ENCODE results near the gene FBP1. TPM values are rescaled to one million over a fixed set of nuclear protein-coding genes. Genes with fewer than 3 reads are reported as not detected.

Gene FBP1
- total RNA-seq = 0.39 TPM in 1 of 2 replicates, not detected in the other

DNA sequence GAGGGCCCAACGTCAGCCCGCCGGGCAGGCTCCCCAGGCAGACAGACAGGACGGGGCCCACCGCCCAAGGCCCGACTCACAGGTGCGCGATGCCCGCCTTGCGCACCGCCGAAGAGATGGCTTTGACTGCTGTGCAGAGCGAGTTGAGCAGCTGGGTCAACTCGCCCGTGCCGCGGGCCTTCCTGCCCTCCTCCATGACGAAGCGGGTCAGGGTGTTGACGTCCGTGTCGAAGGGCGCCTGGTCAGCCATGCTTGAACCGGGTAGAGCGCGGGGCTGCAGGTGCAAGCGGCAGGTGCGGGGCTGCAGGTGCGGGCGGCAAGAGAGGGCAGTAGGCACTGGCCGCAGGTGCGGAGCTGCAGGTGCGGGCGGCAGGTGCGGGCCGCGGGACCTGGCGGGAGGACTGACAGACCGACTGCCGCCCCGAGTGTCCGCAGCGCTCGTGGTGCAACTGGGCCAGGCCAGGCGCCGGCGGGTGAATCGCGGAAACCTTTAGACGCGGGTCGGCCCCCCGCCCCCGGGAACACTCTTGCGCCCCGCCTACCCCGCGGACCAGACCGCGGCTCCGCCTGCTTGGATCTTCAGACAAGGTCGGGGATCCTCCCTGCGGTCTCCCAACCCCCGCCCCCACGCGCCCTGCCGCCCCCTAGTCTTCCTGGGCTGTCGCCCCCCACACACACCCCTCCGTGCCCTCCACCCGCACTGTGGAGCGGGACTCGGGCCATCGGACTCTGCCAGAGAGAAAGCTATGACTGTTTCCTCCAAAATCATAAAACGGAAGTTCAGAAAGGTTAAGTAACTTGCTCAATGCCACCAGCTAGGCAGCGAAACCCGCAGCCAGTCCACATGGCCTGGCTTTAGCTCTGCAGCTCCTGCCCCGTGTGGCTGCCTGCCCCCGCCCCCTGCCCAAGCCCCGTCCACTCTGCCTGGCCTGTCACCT, at the start of gene FBP1:
TSS of gene FBP1 (minus strand) at position 458 of the 938 bp plus-strand sequence. CDS start at position 250, 208 bp downstream.
- Mint-ChIP-seq H3K27me3 (ENCODE audit: insufficient read depth) (peaks cover 35% of the 10 kb centered on the region), H3K4me3 (peak within 1 kb of the TSS; percentile 85), H3K36me3 (ENCODE audit: low read depth) (no peaks in the 10 kb centered on the region), H3K27ac (peak within 1 kb of the TSS; percentile 55), H3K9me3 (no peaks in the 10 kb centered on the region), H3K4me1 (ENCODE audit: low read depth) (peaks cover 16% of the 10 kb centered on the region)
- intact Hi-C loops (cut with micrococcal nuclease) = no loop called here
- DNase-seq (ENCODE audit: low spot score) = peak; percentile 11

- Mint-ChIP-seq H3K9me3 (no peaks in the 10 kb centered on the region), H3K36me3 (ENCODE audit: low read depth) (no peaks in the 10 kb centered on the region), H3K4me3 (no peak overlapping the region), H3K27me3 (ENCODE audit: insufficient read depth) (peaks cover 19% of the 10 kb centered on the region), H3K27ac (no peak overlapping the region), H3K4me1 (ENCODE audit: low read depth) (no peaks in the 10 kb centered on the region)
- intact Hi-C loops (cut with micrococcal nuclease) = loop anchor here (10.0 kb wide), 2 partner anchors 97 to 1527 kb away; no protein-coding TSS in a partner anchor
- no peak for DNase-seq (ENCODE audit: low spot score)
These were observed 48.1 kb upstream of the FBP1 start for GRCh38 chr9:94687451-94687850.

DNA sequence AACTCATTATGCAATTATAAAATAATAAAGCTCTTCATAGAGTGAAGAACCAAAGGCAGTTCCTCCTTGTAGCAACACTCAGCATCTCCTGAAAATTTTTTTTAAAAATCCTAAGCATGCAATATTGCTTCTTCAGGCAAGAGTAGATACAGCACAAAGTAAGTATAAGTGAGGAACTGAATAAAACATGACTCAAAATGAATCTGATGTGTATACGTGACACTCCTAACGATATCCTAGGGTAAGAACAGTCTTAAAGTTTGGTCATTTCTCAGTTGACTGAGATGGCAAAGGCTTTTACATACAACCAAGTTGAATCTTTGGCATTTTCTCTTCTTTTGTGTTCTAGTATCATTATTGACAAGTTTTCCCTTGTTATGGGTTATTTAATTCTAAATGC, 46.0 kb upstream of the FBP1 start:
- H3K4me3 Mint-ChIP-seq = no peak overlapping the region
- no peaks in the 10 kb centered on the region for H3K36me3 Mint-ChIP-seq (ENCODE audit: low read depth)
- no peak overlapping the region for H3K27ac Mint-ChIP-seq
- H3K9me3 Mint-ChIP-seq = no peaks in the 10 kb centered on the region
- intact Hi-C loops (cut with micrococcal nuclease) = loop anchor here (10.0 kb wide), 2 partner anchors 99 to 1529 kb away; no protein-coding TSS in a partner anchor
- DNase-seq (ENCODE audit: low spot score) = no peak
- peaks cover 22% of the 10 kb centered on the region for H3K27me3 Mint-ChIP-seq (ENCODE audit: insufficient read depth)
- H3K4me1 Mint-ChIP-seq (ENCODE audit: low read depth) = no peaks in the 10 kb centered on the region

DNA sequence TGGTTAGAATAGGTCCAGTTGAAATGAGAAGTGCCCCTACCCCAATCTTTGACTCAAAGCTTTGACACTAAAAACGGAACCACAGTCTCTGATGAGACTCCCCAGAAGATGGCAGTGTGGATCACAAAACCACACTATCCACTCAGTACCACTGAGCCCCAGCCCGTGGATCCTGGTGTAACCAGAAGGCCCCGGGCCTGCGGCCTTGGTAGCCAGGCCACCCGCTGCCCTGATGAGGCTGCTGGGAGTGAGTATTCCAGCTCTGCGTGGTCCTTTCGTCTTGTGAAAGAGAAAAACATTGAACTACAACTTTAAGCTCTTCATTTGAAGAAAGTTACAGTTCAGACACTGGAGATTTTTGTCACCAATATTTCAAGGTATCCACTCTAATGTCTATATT, 42.2 kb upstream of the FBP1 start:
- intact Hi-C loops (cut with micrococcal nuclease) = loop anchor here (1.0 to 10.0 kb wide), 6 partner anchors 103 to 1533 kb away; no protein-coding TSS in a partner anchor
- H3K9me3 Mint-ChIP-seq = no peaks in the 10 kb centered on the region
- H3K36me3 Mint-ChIP-seq (ENCODE audit: low read depth) = no peaks in the 10 kb centered on the region
- no peak overlapping the region for H3K4me3 Mint-ChIP-seq
- no peak overlapping the region for H3K27ac Mint-ChIP-seq
- peak; percentile 43 for DNase-seq (ENCODE audit: low spot score)
- H3K27me3 Mint-ChIP-seq (ENCODE audit: insufficient read depth) = peaks cover 27% of the 10 kb centered on the region
- no peaks in the 10 kb centered on the region for H3K4me1 Mint-ChIP-seq (ENCODE audit: low read depth)

DNA sequence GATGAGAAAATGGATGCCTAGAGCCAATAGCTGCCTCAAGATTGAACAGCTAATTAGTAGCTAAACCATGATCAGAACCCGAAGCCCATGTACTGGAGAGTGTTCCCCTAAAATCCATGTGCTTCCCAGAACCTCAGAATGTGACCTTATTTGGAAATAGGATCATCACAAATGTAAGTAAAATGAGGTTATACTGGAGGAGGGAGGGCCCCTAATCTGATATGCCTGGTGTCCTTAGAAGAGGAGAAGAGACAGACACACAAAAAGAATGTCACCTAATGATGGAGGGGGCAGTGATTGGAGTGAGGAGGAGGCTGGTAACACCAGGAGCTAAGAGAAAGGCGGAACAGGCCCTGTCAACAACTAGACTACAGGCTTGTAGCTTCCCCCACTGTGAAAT, 41.3 kb upstream of the FBP1 start:
- intact Hi-C loops (cut with micrococcal nuclease) = loop anchor here (1.0 to 10.0 kb wide), 6 partner anchors 104 to 1534 kb away; no protein-coding TSS in a partner anchor
- peaks cover 21% of the 10 kb centered on the region for H3K27me3 Mint-ChIP-seq (ENCODE audit: insufficient read depth)
- H3K9me3 Mint-ChIP-seq = no peaks in the 10 kb centered on the region
- no peak overlapping the region for H3K4me3 Mint-ChIP-seq
- no peak for DNase-seq (ENCODE audit: low spot score)
- no peak overlapping the region for H3K27ac Mint-ChIP-seq
- no peaks in the 10 kb centered on the region for H3K4me1 Mint-ChIP-seq (ENCODE audit: low read depth)
- no peaks in the 10 kb centered on the region for H3K36me3 Mint-ChIP-seq (ENCODE audit: low read depth)

DNA sequence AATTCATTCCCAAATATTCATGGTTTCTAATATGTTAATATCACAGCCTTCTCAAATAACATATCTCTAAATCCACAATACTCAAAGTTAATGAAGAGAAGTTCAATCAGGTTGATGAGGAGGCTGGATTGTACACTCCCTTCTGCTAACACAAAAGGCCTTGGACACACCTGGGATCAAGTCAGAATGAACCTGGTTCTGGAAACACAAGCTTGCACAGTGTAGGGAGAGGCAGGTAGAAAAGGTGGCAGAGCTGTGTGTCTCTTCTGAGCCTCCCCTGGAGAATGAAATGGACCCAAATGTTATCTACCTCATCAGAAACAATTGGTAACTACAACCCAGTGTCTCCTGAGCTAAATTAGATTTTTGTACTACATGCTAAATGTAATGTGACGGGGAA, 40.7 kb upstream of the FBP1 start:
- intact Hi-C loops (cut with micrococcal nuclease) = loop anchor here (10.0 kb wide), 2 partner anchors 105 to 1535 kb away; no protein-coding TSS in a partner anchor
- H3K9me3 Mint-ChIP-seq = no peaks in the 10 kb centered on the region
- H3K27me3 Mint-ChIP-seq (ENCODE audit: insufficient read depth) = peaks cover 18% of the 10 kb centered on the region
- H3K36me3 Mint-ChIP-seq (ENCODE audit: low read depth) = no peaks in the 10 kb centered on the region
- DNase-seq (ENCODE audit: low spot score) = no peak
- no peak overlapping the region for H3K4me3 Mint-ChIP-seq
- no peaks in the 10 kb centered on the region for H3K4me1 Mint-ChIP-seq (ENCODE audit: low read depth)
- no peak overlapping the region for H3K27ac Mint-ChIP-seq

DNA sequence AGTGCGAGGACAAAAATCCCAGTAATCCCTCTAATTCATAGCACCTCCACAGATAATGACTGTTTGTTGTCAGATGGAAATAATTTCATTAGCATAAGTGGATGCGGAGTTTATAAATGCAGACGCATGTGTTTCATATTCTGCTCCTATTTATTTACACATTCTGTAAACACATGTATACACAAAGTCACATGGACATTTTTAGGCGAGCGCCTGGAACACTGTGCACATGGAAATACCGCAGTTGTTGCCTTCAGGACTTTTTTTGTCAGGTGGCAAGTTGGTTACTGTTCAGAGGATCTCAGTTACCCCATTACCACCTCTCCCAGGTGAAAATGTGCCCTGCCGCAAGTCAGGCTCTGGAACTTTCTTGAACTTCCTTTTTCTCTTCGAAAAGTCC, 40.3 kb upstream of the FBP1 start:
- Mint-ChIP-seq H3K4me1 (ENCODE audit: low read depth) (no peaks in the 10 kb centered on the region), H3K9me3 (no peaks in the 10 kb centered on the region), H3K27me3 (ENCODE audit: insufficient read depth) (peaks cover 18% of the 10 kb centered on the region), H3K4me3 (no peak overlapping the region), H3K36me3 (ENCODE audit: low read depth) (no peaks in the 10 kb centered on the region), H3K27ac (no peak overlapping the region)
- intact Hi-C loops (cut with micrococcal nuclease) = no loop called here
- no peak for DNase-seq (ENCODE audit: low spot score)

DNA sequence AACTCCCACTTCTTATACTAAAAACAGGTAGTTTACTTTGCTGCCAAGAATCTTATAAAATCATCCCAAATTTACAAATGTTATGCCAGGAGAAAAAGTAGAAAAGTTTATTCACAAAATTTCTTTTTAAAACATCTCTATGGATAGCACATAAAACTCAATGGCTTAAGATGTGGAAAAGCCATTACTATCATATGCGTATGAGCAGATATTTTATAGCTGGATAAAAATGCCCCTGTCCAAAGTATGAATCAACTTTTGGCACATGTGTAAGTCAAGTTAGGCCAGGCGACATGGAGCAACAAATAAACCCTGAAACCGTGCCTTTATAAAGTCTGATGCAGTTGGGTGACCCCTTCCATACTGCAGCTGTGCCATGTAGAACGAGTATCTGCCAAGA, 38.6 kb upstream of the FBP1 start:
- DNase-seq (ENCODE audit: low spot score) = no peak
- H3K4me3 Mint-ChIP-seq = no peak overlapping the region
- H3K27ac Mint-ChIP-seq = no peak overlapping the region
- no peaks in the 10 kb centered on the region for H3K36me3 Mint-ChIP-seq (ENCODE audit: low read depth)
- H3K27me3 Mint-ChIP-seq (ENCODE audit: insufficient read depth) = peaks cover 18% of the 10 kb centered on the region
- intact Hi-C loops (cut with micrococcal nuclease) = no loop called here
- H3K4me1 Mint-ChIP-seq (ENCODE audit: low read depth) = no peaks in the 10 kb centered on the region
- no peaks in the 10 kb centered on the region for H3K9me3 Mint-ChIP-seq

GRCh38 chr9:94676446-94677131, 37.3 kb upstream of the FBP1 start:
- DNase-seq (ENCODE audit: low spot score) = no peak
- Mint-ChIP-seq H3K27ac (no peak overlapping the region), H3K4me1 (ENCODE audit: low read depth) (no peaks in the 10 kb centered on the region), H3K36me3 (ENCODE audit: low read depth) (no peaks in the 10 kb centered on the region), H3K27me3 (ENCODE audit: insufficient read depth) (peaks cover 21% of the 10 kb centered on the region), H3K9me3 (no peaks in the 10 kb centered on the region), H3K4me3 (no peak overlapping the region)
- intact Hi-C loops (cut with micrococcal nuclease) = no loop called here

DNA sequence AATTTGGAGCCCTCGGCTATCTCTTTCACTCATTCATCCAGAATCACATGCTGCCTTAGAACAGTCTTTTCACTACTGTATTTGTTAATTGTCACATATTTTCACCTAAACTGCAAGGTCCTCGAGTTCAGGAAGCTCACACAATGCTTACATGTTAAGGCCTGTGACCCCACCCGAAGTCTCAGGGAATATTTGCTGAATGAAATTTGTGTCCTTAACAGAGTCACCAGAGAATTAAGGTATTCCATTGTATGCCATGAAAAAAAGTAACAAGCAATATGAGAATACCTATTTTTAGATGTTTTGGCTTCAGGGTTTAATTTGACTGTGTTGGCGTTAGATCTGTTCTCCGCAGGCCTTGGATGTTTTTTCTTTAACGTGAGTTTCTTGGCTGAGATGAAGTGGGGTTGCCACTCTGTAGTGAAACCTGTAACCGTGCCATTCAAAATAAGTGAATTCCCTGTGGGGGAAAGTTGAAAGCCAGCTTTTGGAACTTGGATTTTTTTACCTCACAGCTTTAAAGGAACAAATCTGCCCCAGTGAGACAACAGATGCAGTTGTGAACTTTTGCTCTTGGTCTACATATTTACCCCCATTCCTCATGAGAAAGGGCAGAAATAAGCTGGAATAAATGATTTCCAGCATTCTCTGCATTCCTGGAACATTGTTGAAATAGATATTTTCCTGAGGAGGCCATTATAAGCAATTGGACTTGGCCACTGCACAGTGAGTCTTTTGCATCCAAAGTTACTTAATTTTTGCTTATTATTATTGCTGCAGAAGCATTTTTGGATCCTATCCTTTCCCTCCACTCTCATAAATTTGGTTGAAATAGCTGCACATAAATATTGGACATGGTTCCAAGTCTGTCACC, 35.9 kb upstream of the FBP1 start:
- Mint-ChIP-seq H3K4me1 (ENCODE audit: low read depth) (no peaks in the 10 kb centered on the region), H3K27me3 (ENCODE audit: insufficient read depth) (peaks cover 20% of the 10 kb centered on the region), H3K4me3 (no peak overlapping the region), H3K27ac (no peak overlapping the region), H3K36me3 (ENCODE audit: low read depth) (no peaks in the 10 kb centered on the region), H3K9me3 (no peaks in the 10 kb centered on the region)
- intact Hi-C loops (cut with micrococcal nuclease) = no loop called here
- DNase-seq (ENCODE audit: low spot score) = no peak

- H3K27me3 Mint-ChIP-seq (ENCODE audit: insufficient read depth) = peaks cover 12% of the 10 kb centered on the region
- intact Hi-C loops (cut with micrococcal nuclease) = loop anchor here (2.0 kb wide), 1 partner anchor 334 kb away; no protein-coding TSS in a partner anchor
- no peak for DNase-seq (ENCODE audit: low spot score)
- no peaks in the 10 kb centered on the region for H3K9me3 Mint-ChIP-seq
- H3K4me1 Mint-ChIP-seq (ENCODE audit: low read depth) = peaks cover 11% of the 10 kb centered on the region
- no peak overlapping the region for H3K4me3 Mint-ChIP-seq
- H3K36me3 Mint-ChIP-seq (ENCODE audit: low read depth) = no peaks in the 10 kb centered on the region
- no peak overlapping the region for H3K27ac Mint-ChIP-seq
These were observed 33.6 kb upstream of the FBP1 start for GRCh38 chr9:94672811-94673487.

All from activated T-helper 1 cell treated with anti-CD3 and anti-CD28 coated beads, Interleukin-12 subunit alpha, Interleukin-12 subunit beta, Interleukin-2, Interleukin-4 antibody, amounts not matched to agents 30 ng/mL and 10 ng/mL and 1 ng/mL, durations not matched to agents 14 hours and 24 hours and 36 hours (primary cell).